Activated CD4-positive, alpha-beta T cell treated with anti-CD3 and anti-CD28 coated beads for 36 hours (primary cell): ENCODE results near the gene EPB41L2. TPM values are rescaled to one million over a fixed set of nuclear protein-coding genes. Genes with fewer than 3 reads are reported as not detected.
"Not testable (repeated sequence)": the region's sequence is repeated elsewhere in the genome, so short reads cannot be mapped to it uniquely, and the experiment has no call there.

Experiments
- ATAC-seq: fragments of 200-7000 bp; cut with Tn5 transposase; one replicate; pipeline ENCODE4 v1.10.0; 2021; ENCODE audit warnings: mild to moderate bottlenecking, moderate library complexity
- CTCF ChIA-PET: fragments of 350-600 bp; sonication (Branson Sonifier 250); formaldehyde crosslinking; loops from one replicate; lab custom pipeline; 2021; ENCODE audit warnings: antibody characterized with exemption; lab: Charles Lee
- POLR2A ChIA-PET: fragments of 350-600 bp; sonication (Branson Sonifier 250); formaldehyde crosslinking; loops from one replicate; lab custom pipeline; 2021; ENCODE audit warnings: antibody characterized with exemption, inconsistent platforms; lab: Charles Lee
- DNase-seq: peaks from one replicate; pipeline ENCODE4 v3.0.0-alpha.2; 2020
- H3K27ac Mint-ChIP-seq: one replicate; pipeline ENCODE4 v1.8.0; 2021; ENCODE audit warnings: mixed read lengths
- H3K27me3 Mint-ChIP-seq: one replicate; pipeline ENCODE4 v1.8.0; 2021; ENCODE audit warnings: mixed read lengths
- H3K36me3 Mint-ChIP-seq: one replicate; pipeline ENCODE4 v1.8.0; 2021; ENCODE audit warnings: low read depth, mixed read lengths
- H3K4me1 Mint-ChIP-seq: one replicate; pipeline ENCODE4 v1.8.0; 2021; ENCODE audit warnings: mixed read lengths
- H3K4me3 Mint-ChIP-seq: one replicate; pipeline ENCODE4 v1.8.0; 2021; ENCODE audit warnings: mild to moderate bottlenecking, moderate library complexity, mixed read lengths
- H3K9me3 Mint-ChIP-seq: one replicate; pipeline ENCODE4 v1.8.0; 2021; ENCODE audit warnings: low read depth, mixed read lengths
- intact Hi-C, 2 experiments: fragments of 100-400 bp; cut with DNase I in 1 of 2; cut with micrococcal nuclease in 1 of 2; formaldehyde crosslinking; loops; one replicate each; pipeline versions ENCODE4 v1.14.2 to v1.15.1; 2022 to 2024; cut with DNase I, micrococcal nuclease
- total RNA-seq, 2 experiments: library from RNA; stranded (reverse); gene quantifications; one replicate each; pipeline ENCODE4 v1.2.3, GENCODE V29; 2021

Gene EPB41L2
- total RNA-seq, 2 experiments from 2014 or later: 33.3 to 43.4 TPM

DNA sequence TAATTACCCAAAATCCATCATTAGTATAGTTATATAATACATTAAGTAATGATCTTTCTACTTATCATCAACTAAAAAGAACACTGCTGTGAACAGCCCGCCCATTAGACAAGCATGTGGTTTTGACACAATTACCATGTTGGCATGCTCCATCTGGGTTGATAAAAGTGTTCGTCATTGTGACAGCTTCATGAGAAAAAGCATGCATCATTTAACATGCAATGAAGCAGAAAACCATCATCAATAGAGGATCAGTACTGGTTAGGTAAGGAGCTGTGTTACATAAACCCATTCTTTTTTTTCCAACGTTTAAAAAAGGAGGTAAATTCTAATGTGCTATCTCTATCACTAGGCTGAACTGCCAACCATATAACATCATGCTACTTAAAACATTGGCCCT, 101.9 kb downstream of the EPB41L2 start:
- Mint-ChIP-seq H3K4me1 (peaks cover 2% of the 10 kb centered on the region), H3K27ac (no peak overlapping the region), H3K36me3 (no peaks in the 10 kb centered on the region), H3K4me3 (no peak overlapping the region), H3K9me3 (no peaks in the 10 kb centered on the region), H3K27me3 (no peaks in the 10 kb centered on the region)
- no peak for ATAC-seq
- CTCF ChIA-PET: no interaction called here
- POLR2A ChIA-PET: no interaction called here
- intact Hi-C loops: no loop called here
- no peak for DNase-seq

DNA sequence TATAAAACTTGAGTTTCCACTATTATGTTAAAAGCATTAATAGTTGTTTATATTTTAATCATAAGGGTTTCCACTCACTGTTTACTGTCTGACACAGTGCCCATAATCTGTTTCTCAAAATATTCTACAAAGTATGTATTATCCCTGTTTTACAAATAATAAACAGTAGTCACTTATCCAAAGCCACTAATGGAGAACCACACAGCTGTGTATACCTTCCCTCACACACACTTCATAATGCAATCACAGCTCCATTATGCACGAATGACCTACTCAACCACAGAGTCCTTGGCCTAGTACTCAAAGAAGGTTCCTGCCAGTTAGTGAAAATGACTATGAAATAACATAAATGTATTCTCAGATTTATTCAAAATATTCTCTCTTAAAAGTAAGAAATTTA, 103.1 kb downstream of the EPB41L2 start:
- intact Hi-C loops: no loop called here
- peaks cover 1% of the 10 kb centered on the region for H3K4me1 Mint-ChIP-seq
- H3K36me3 Mint-ChIP-seq: no peaks in the 10 kb centered on the region
- H3K27me3 Mint-ChIP-seq: no peaks in the 10 kb centered on the region
- DNase-seq: no peak
- ATAC-seq: no peak
- ChIA-PET POLR2A (no interaction called here), CTCF (no interaction called here)
- no peaks in the 10 kb centered on the region for H3K9me3 Mint-ChIP-seq
- H3K4me3 Mint-ChIP-seq: no peak overlapping the region
- no peak overlapping the region for H3K27ac Mint-ChIP-seq

DNA sequence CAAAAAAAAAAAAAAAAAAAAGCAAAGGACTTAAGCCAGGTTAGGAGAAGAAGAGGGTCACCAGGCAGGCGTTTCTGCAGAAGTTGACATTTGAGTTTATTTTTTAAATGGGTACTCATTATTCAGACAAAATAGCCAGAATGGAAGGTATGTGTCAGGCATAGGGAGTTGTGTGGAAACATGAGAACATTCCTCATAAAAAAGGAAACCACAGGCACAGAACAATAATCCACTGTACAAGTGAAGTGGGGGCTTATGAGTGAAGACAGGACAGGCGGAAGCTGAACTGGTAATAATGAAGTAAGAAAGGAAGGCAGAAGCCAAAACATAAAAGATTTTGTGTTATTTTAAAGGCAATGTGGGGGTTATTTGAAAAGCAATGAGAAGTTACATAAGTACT, 104.6 kb downstream of the EPB41L2 start:
- ChIA-PET CTCF (no interaction called here), POLR2A (no interaction called here)
- Mint-ChIP-seq H3K4me3 (no peak overlapping the region), H3K27ac (no peak overlapping the region), H3K9me3 (no peaks in the 10 kb centered on the region), H3K36me3 (no peaks in the 10 kb centered on the region), H3K27me3 (no peaks in the 10 kb centered on the region), H3K4me1 (no peaks in the 10 kb centered on the region)
- DNase-seq: no peak
- intact Hi-C loops: no loop called here
- ATAC-seq: no peak

DNA sequence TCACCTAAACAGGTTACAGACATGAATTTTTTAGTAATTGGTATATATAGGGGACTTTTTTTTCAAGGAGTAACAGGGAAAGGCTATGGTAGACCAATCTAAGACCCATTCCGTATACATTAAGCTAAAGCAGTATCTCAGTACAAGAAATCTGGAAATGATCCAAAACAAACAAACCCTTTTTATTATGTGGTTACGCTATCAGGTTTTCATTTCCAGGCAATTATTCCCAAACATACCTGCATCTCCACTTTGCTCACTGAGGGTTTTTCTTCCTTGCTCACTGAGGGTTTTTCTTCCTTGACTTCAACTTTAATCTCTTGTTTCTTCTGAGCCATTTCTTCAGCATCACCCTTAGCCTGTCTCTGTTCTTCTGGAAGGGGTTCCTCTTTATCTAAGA, 107.3 kb downstream of the EPB41L2 start:
- Mint-ChIP-seq H3K27ac (no peak overlapping the region), H3K36me3 (peaks cover 5% of the 10 kb centered on the region), H3K4me3 (no peak overlapping the region), H3K9me3 (no peaks in the 10 kb centered on the region), H3K27me3 (no peaks in the 10 kb centered on the region), H3K4me1 (no peaks in the 10 kb centered on the region)
- intact Hi-C loops: no loop called here
- DNase-seq (no peak), ATAC-seq (no peak)
- ChIA-PET POLR2A (no interaction called here), CTCF (interaction anchor here (0.7 to 1.1 kb wide), 3 partner anchors 34 to 162 kb away, joined by 3 read pairs; no protein-coding TSS in a partner anchor)

DNA sequence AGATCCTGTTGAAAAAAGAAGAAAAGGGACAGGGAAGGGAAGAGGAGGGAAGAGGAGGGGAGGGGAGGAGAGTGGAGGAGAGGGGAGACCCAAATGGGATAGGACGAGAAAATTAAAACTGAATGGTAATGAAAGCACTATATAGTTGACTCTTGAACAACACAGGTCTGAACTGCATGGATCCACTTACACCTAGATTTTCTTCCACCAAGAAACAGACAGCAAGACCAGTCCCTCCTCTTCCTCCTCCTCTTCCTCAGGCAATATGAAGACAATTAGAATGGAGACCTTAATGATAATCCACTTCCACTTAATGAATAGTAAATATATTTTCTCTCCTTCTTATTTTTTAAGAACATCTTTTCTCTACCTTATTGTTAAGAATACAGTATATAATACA, 113.5 kb downstream of the EPB41L2 start:
- POLR2A ChIA-PET: no interaction called here
- no peak overlapping the region for H3K27ac Mint-ChIP-seq
- DNase-seq (no peak), ATAC-seq (no peak)
- intact Hi-C loops: no loop called here
- no peaks in the 10 kb centered on the region for H3K9me3 Mint-ChIP-seq
- no peaks in the 10 kb centered on the region for H3K4me1 Mint-ChIP-seq
- H3K36me3 Mint-ChIP-seq: peaks cover 5% of the 10 kb centered on the region
- H3K27me3 Mint-ChIP-seq: no peaks in the 10 kb centered on the region
- CTCF ChIA-PET: no interaction called here
- H3K4me3 Mint-ChIP-seq: no peak overlapping the region

DNA sequence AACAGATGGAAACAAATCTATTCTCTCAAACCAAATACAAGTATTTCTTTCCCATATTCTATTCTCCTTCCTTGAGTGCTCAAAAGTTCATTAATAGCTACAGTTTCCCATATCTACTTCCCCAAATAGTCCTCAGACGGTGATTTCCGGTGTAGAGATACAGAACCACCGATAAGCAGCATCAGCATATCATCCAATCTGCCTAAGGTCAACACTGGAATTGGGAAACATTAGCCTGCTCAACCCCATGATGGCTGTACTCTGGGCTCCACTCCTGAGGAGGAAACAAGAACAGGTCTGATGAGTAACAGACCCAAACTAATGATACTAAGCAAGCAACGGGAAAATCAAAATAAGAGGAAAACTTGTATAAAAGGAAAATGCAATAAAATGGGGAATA, 115.6 kb downstream of the EPB41L2 start:
- Mint-ChIP-seq H3K4me1 (no peaks in the 10 kb centered on the region), H3K27ac (no peak overlapping the region), H3K36me3 (peaks cover 5% of the 10 kb centered on the region), H3K27me3 (no peaks in the 10 kb centered on the region), H3K9me3 (no peaks in the 10 kb centered on the region), H3K4me3 (no peak overlapping the region)
- ATAC-seq (no peak), DNase-seq (no peak)
- ChIA-PET CTCF (no interaction called here), POLR2A (no interaction called here)
- intact Hi-C loops: no loop called here

DNA sequence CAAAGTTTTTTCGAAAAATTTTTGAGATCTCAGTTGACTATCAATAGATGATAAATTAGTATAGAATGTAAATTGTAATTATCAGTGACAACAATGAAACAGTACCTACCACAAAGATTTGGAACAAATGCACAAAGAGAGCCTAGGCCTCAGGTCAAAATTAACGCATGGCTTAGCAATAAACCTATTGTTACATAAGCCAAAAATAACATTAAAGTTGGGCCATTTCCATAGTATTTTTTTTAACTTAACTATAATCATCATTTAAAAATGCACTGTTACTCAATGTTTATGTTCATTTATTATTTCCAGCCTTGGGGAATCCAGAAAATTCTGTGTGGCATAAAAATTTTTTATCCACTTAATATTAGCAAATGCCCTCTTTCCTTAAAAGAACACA, 117.0 kb downstream of the EPB41L2 start:
- no peak for DNase-seq
- H3K9me3 Mint-ChIP-seq: no peaks in the 10 kb centered on the region
- no peaks in the 10 kb centered on the region for H3K4me1 Mint-ChIP-seq
- peaks cover 3% of the 10 kb centered on the region for H3K36me3 Mint-ChIP-seq
- intact Hi-C loops: no loop called here
- no peak overlapping the region for H3K27ac Mint-ChIP-seq
- ATAC-seq: no peak
- ChIA-PET CTCF (no interaction called here), POLR2A (no interaction called here)
- no peak overlapping the region for H3K4me3 Mint-ChIP-seq
- no peaks in the 10 kb centered on the region for H3K27me3 Mint-ChIP-seq

DNA sequence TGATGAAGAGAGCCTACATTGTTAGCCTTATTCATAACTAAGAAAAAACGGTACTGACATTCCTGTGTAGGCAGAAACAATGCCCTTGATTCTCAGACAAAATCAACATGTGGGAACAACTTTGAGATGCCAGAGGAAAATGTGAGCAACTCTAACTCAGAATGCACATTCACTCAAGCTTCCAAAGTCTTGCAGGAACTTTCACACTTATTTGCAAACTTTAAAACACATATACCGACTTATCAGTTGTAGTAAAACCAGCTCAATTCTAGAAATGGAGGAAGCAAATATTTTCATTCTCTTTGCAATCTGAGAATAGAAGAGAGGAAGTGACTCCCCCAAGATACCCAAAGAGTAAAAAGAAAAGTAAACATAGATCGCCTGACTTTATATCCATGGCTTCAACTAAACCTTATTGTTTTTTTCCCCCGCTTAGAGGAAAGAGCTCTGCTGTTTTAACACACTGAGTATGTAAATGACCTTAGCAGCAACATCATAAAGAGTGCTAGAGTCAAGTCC, 117.6 kb downstream of the EPB41L2 start:
- Mint-ChIP-seq H3K36me3 (peaks cover 3% of the 10 kb centered on the region), H3K4me3 (no peak overlapping the region), H3K9me3 (no peaks in the 10 kb centered on the region), H3K27me3 (no peaks in the 10 kb centered on the region), H3K4me1 (no peaks in the 10 kb centered on the region), H3K27ac (no peak overlapping the region)
- intact Hi-C loops: no loop called here
- CTCF ChIA-PET: interaction anchor here (0.8 kb wide), 1 partner anchor 74 kb away, joined by 3 read pairs; no protein-coding TSS in a partner anchor
- POLR2A ChIA-PET: no interaction called here
- DNase-seq (no peak), ATAC-seq (no peak)

DNA sequence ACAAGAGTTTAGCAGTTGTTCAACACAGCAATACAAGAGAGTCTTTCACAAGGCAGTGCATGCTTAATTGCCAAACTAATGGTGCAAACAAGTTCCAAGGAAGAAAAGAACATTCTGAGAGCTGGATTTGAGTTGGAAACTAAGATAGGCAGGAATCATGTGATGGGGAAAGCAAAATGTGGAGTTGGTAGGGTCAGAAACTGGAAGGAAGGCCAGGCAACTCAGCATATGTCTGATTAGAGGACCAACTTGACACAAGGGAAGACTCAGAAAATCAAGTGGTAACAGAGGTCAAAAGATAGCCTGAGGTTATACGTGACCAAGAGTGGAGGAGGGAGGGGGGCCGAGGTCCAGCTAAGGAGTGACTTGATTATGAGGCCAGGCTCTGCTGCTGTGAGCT, 118.6 kb downstream of the EPB41L2 start:
- no peak for DNase-seq
- Mint-ChIP-seq H3K27me3 (no peaks in the 10 kb centered on the region), H3K9me3 (no peaks in the 10 kb centered on the region), H3K27ac (no peak overlapping the region), H3K4me3 (no peak overlapping the region), H3K36me3 (peaks cover 3% of the 10 kb centered on the region), H3K4me1 (no peaks in the 10 kb centered on the region)
- ATAC-seq: no peak
- POLR2A ChIA-PET: no interaction called here
- intact Hi-C loops: no loop called here
- CTCF ChIA-PET: no interaction called here

DNA sequence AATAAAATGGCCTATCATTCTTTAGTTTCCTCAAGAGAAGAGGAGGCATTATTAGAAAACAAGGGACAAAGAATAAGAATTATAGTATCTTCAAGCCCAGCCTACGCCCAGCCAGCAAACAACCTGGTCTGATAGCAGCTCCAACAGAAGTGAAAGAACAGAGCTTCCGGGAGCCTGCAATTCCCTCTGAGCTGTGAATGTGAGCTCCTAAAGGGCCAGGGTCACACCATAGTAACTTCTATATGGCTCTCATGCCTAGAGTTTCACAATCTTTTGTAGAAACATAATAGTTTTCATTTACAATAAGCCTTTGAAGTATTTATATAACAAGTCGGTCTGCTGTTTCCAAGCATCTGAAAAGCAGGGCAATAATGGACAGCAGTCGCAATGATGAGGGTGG, 119.3 kb downstream of the EPB41L2 start:
- H3K36me3 Mint-ChIP-seq: peaks cover 3% of the 10 kb centered on the region
- ChIA-PET CTCF (interaction anchor here (0.5 kb wide), 1 partner anchor 648 kb away, joined by 3 read pairs; no protein-coding TSS in a partner anchor), POLR2A (no interaction called here)
- no peaks in the 10 kb centered on the region for H3K4me1 Mint-ChIP-seq
- H3K9me3 Mint-ChIP-seq: no peaks in the 10 kb centered on the region
- no peaks in the 10 kb centered on the region for H3K27me3 Mint-ChIP-seq
- no peak overlapping the region for H3K4me3 Mint-ChIP-seq
- H3K27ac Mint-ChIP-seq: no peak overlapping the region
- ATAC-seq (no peak), DNase-seq (no peak)
- intact Hi-C loops: no loop called here

DNA sequence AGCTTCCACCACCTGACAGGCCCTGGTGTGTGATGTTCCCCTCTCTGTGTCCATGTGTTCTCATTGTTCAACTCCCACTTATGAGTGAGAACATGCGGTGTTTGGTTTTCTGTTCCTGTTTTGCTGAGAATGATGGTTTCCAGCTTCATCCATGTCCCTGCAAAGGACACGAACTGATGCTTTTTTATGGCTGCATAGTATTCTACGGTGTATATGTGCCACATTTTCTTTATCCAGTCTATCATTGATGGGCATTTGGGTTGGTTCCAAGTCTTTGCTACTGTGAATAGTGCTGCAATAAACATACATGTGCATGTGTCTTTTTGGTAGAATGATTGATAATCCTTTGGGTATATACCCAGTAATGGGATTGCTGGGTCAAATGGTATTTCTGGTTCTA, 120.3 kb downstream of the EPB41L2 start:
- H3K27me3 Mint-ChIP-seq, H3K4me3 Mint-ChIP-seq, H3K4me1 Mint-ChIP-seq, intact Hi-C loops, H3K27ac Mint-ChIP-seq, ATAC-seq, H3K36me3 Mint-ChIP-seq, POLR2A ChIA-PET, CTCF ChIA-PET, DNase-seq, H3K9me3 Mint-ChIP-seq: not testable (repeated sequence)

DNA sequence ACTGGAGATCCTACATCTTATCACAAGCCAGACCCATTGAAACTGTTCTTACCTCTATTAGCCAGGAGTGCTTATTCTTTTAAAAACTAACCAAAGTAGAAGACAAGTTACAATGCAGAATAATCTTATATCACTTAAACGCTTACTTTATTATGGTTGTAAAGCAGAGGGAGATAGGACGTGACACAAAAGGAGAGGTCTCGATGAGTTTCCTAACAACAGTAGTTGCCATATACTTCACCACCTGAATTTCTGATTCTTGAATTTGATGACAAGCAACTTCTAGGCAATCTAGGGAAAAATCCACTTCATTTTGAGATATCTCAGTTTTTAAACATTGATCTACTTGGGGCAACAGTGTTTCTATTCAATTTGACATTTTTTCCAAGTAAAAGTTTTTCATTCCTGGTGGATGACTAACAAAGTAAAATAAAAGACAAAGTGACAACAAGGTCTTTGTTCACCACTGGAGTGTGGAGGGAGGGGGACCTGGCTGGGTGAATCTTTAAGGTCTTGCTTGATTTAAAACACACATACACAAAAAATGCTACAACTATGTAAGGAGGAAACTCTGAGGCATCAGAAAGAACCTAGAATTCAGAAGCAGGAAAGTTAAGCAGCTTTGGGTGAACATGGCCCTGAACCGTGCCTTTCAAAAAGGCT, 125.0 kb downstream of the EPB41L2 start:
- intact Hi-C loops: no loop called here
- no peak overlapping the region for H3K27ac Mint-ChIP-seq
- H3K4me3 Mint-ChIP-seq: no peak overlapping the region
- ATAC-seq (no peak), DNase-seq (no peak)
- ChIA-PET CTCF (no interaction called here), POLR2A (no interaction called here)
- H3K9me3 Mint-ChIP-seq: no peaks in the 10 kb centered on the region
- no peaks in the 10 kb centered on the region for H3K27me3 Mint-ChIP-seq
- H3K36me3 Mint-ChIP-seq: no peaks in the 10 kb centered on the region
- no peaks in the 10 kb centered on the region for H3K4me1 Mint-ChIP-seq
